GM12878 (cell line): ENCODE data around the gene GNB5. TPM values are rescaled to one million over a fixed set of nuclear protein-coding genes. Genes with fewer than 3 reads are reported as not detected.

Experiments
- ATAC-seq: fragments of 200-7000 bp; cut with Tn5 transposase; 3 replicates; pipeline ENCODE4 v1.9.1; 2020; ENCODE audit warnings: mild to moderate bottlenecking, moderate library complexity
- BruUV-seq: library from RNA; stranded (reverse); fragments of 400-500 nt; replicated peaks from 2 replicates; lab custom pipeline; 2021; lab: Mats Ljungman, UMichigan
- CTCF ChIA-PET: fragments of 300-600 bp; sonication (Branson Sonifier 250); formaldehyde crosslinking; extraction: SDS; loops from one replicate; lab custom pipeline; 2021; ENCODE audit warnings: inconsistent platforms; lab: Yijun Ruan, JAX
- POLR2A ChIA-PET: fragments of 350-600 bp; formaldehyde crosslinking; extraction: SDS; loops from one replicate; lab custom pipeline; 2021; ENCODE audit warnings: inconsistent platforms; lab: Charles Lee
- RAD21 ChIA-PET: fragments of 300-600 bp; sonication (Branson Sonifier 250); formaldehyde crosslinking; loops from one replicate; lab custom pipeline; 2023; ENCODE audit warnings: antibody characterized with exemption; ENCODE audit not compliant: unreplicated experiment; lab: Charles Lee
- SMC1A ChIA-PET: fragments of 300-600 bp; sonication (Branson Sonifier 250); formaldehyde crosslinking; loops from one replicate; lab custom pipeline; 2023; ENCODE audit not compliant: unreplicated experiment, uncharacterized antibody; lab: Charles Lee
- DNase-seq: peaks from one replicate; pipeline ENCODE4 v3.0.0-alpha.2; 2011; ENCODE audit warnings: low read depth, low spot score
- FAIRE-seq: peaks from 3 replicates; lab custom pipeline; 2011; peaks lifted over from hg19 to GRCh38; lab: Jason Lieb, UNC
- H2AFZ ChIP-seq: 2 replicates; pipeline ENCODE4 v1.6.0; 2011; ENCODE audit warnings: low read depth, low read length, control low read depth; ENCODE audit not compliant: control insufficient read depth
- H3K27ac ChIP-seq: 2 replicates; pipeline ENCODE4 v1.5.1; 2011; ENCODE audit warnings: control low read depth; ENCODE audit not compliant: control insufficient read depth, insufficient read depth
- H3K27me3 ChIP-seq, 2 experiments: replicated peaks in 1 of 2; 2 replicates each; pipeline versions ENCODE4 v1.6.0 to v1.6.1; 2011; ENCODE audit warnings: low read length in 1 of 2; ENCODE audit not compliant: control insufficient read depth in 2 of 2, insufficient read depth in 2 of 2
- H3K36me3 ChIP-seq, 2 experiments: 2 replicates each; pipeline ENCODE4 v1.5.1; 2011; ENCODE audit warnings: low read length in 1 of 2; ENCODE audit not compliant: control insufficient read depth in 2 of 2, insufficient read depth in 2 of 2
- H3K4me1 ChIP-seq: 2 replicates; pipeline ENCODE4 v1.6.1; 2011; ENCODE audit warnings: mild to moderate bottlenecking, low read length, moderate library complexity, mixed read lengths; ENCODE audit not compliant: control insufficient read depth, insufficient read depth
- H3K4me2 ChIP-seq: 2 replicates; pipeline ENCODE4 v1.6.0; 2011; ENCODE audit warnings: control low read depth; ENCODE audit not compliant: control insufficient read depth, insufficient read depth
- H3K4me3 ChIP-seq: fragments of 200-600 bp; sonication (generic); 2 replicates; pipeline ENCODE4 v1.5.1; 2016
- H3K79me2 ChIP-seq: 2 replicates; pipeline ENCODE4 v1.6.0; 2011; ENCODE audit warnings: low read length; ENCODE audit not compliant: control insufficient read depth, insufficient read depth
- H3K9ac ChIP-seq: 2 replicates; pipeline ENCODE4 v1.8.0; 2011; ENCODE audit warnings: low read length, control low read depth, mixed read lengths; ENCODE audit not compliant: control insufficient read depth, insufficient read depth
- H3K9me3 ChIP-seq: replicated peaks from 3 replicates; pipeline ENCODE4 v1.5.1; 2011; ENCODE audit warnings: mild to moderate bottlenecking, low read length; ENCODE audit not compliant: control insufficient read depth, insufficient read depth
- H4K20me1 ChIP-seq: 2 replicates; pipeline ENCODE4 v1.6.0; 2011; ENCODE audit not compliant: control insufficient read depth, insufficient read depth
- FOS ChIP-seq: IDR thresholded peaks from 3 replicates; pipeline ENCODE4 v1.6.1; 2011; ENCODE audit warnings: borderline replicate concordance; ENCODE audit not compliant: insufficient read length; ENCODE audit errors: extremely low read depth
- SP1 ChIP-seq: IDR thresholded peaks from one replicate; pipeline ENCODE4 v1.6.1; 2011; ENCODE audit warnings: low read depth, low read length
- WRNIP1 ChIP-seq: IDR thresholded peaks from 2 replicates; pipeline ENCODE4 v1.6.1; 2011; ENCODE audit warnings: low read depth, low read length, improper control_type of control experiment, borderline replicate concordance
- ZNF24 ChIP-seq: fragments of 450-650 bp; IDR thresholded peaks from 2 replicates; pipeline ENCODE4 v1.6.1; 2017; ENCODE audit warnings: antibody characterized with exemption, mild to moderate bottlenecking
- in situ Hi-C: fragments of 300-500 bp; cut with MboI; formaldehyde crosslinking; loops from 9 replicates; pipeline ENCODE4 v1.14.3; 2018; ENCODE audit warnings: mixed read lengths
- intact Hi-C: fragments of 100-400 bp; cut with micrococcal nuclease; formaldehyde crosslinking; loops from one replicate; pipeline ENCODE4 v1.14.2; 2022; ENCODE audit not compliant: unreplicated experiment
- polyA plus RNA-seq, 11 experiments: library from polyadenylated mRNA; depleted of rRNA in 4 of 11; unstranded in 6 of 11; stranded (reverse) in 5 of 11; fragments of >200 nt; fragmentation: Nextera tagmentation in 4 of 11; fragmentation: Illumina TruSeq in 1 of 11; extraction: Ambion mirVana in 4 of 11; extraction: Trizol in 1 of 11; gene quantifications; 1 replicate in 1 of 11; 2 replicates in 10 of 11; pipeline versions ENCODE4 v1.2.1 to v1.2.3, GENCODE V29; 2011 to 2016; ENCODE audit warnings: inconsistent platforms in 2 of 11, missing spikeins in 2 of 11, low read depth in 1 of 11
- total RNA-seq, 4 experiments: library from RNA; depleted of rRNA in 3 of 4; stranded (reverse); fragments of >200 nt in 3 of 4; fragmentation: Illumina TruSeq in 1 of 4; extraction: Trizol in 1 of 4; gene quantifications; 2 replicates each; pipeline versions ENCODE4 v1.2.1 to v1.2.3, GENCODE V29; 2013 to 2021
- TF ChIP-seq, protein P1 (sequence below): IDR thresholded peaks from 2 replicates; pipeline ENCODE4 v1.6.1; 2011; ENCODE audit warnings: borderline replicate concordance, low read depth, mild to moderate bottlenecking, moderate library complexity, low read length; ENCODE audit not compliant: insufficient read depth, poor library complexity, severe bottlenecking
- TF ChIP-seq, protein P2 (sequence below): IDR thresholded peaks from 2 replicates; pipeline ENCODE4 v1.6.1; 2011; ENCODE audit warnings: low read depth, low read length, improper control_type of control experiment, borderline replicate concordance
- TF ChIP-seq, protein P3 (sequence below): fragments of 150-350 bp; IDR thresholded peaks from 2 replicates; pipeline ENCODE4 v1.6.1; 2014; ENCODE audit warnings: mild to moderate bottlenecking, low read depth, low read length
- TF ChIP-seq, protein P4 (sequence below): fragments of 450-650 bp; IDR thresholded peaks from 2 replicates; pipeline ENCODE4 v1.6.1; 2017; ENCODE audit warnings: mild to moderate bottlenecking, moderate library complexity

Gene GNB5
- total and polyA plus RNA-seq, 10 of the 15 experiments (the other 5 are each of a cell fraction or from before 2014, with no cell fraction given): 2.4 to 25.9 (median 15.2) TPM

DNA sequence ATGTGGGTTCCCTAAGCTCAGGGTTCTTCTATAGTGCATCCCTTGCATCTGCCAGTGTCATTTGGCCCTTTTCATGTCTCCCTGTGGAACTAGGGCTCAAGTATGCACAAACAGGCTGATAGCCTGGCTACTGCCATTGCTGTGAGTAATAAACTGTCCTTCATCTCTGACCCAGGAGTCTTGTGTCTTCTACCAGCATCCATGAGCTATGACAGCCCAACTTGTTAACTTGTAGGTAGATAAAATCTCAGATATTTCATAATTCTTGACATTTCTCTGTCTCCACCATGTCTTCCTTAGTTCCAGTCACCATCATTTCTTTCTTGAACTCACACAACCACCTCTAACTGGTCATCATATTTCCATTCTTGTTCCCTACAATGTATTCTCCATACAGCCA, 59.1 kb downstream of the GNB5 start:
- ChIA-PET CTCF (interaction anchor here (1.5 kb wide), 1 partner anchor 151 kb away, joined by 4 read pairs; no protein-coding TSS in a partner anchor), RAD21 (interaction anchor here (9.8 kb wide), 1 partner anchor 24 kb away, joined by 139 read pairs; the partner anchor contains the start of gene BCL2L10), SMC1A (interaction anchor here (0.6 to 1.0 kb wide), 2 partner anchors 49 to 152 kb away, joined by 3 to 5 read pairs; no protein-coding TSS in a partner anchor), POLR2A (no interaction called here)
- intact Hi-C loops: no loop called here
- TF ChIP-seq, protein P1, sequence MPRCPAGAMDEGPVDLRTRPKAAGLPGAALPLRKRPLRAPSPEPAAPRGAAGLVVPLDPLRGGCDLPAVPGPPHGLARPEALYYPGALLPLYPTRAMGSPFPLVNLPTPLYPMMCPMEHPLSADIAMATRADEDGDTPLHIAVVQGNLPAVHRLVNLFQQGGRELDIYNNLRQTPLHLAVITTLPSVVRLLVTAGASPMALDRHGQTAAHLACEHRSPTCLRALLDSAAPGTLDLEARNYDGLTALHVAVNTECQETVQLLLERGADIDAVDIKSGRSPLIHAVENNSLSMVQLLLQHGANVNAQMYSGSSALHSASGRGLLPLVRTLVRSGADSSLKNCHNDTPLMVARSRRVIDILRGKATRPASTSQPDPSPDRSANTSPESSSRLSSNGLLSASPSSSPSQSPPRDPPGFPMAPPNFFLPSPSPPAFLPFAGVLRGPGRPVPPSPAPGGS: no peak
- TF ChIP-seq, protein P2, sequence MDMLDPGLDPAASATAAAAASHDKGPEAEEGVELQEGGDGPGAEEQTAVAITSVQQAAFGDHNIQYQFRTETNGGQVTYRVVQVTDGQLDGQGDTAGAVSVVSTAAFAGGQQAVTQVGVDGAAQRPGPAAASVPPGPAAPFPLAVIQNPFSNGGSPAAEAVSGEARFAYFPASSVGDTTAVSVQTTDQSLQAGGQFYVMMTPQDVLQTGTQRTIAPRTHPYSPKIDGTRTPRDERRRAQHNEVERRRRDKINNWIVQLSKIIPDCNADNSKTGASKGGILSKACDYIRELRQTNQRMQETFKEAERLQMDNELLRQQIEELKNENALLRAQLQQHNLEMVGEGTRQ: no peak
- TF ChIP-seq WRNIP1 (no peak), ZNF24 (no peak), SP1 (no peak), FOS (no peak)
- TF ChIP-seq, protein P3, sequence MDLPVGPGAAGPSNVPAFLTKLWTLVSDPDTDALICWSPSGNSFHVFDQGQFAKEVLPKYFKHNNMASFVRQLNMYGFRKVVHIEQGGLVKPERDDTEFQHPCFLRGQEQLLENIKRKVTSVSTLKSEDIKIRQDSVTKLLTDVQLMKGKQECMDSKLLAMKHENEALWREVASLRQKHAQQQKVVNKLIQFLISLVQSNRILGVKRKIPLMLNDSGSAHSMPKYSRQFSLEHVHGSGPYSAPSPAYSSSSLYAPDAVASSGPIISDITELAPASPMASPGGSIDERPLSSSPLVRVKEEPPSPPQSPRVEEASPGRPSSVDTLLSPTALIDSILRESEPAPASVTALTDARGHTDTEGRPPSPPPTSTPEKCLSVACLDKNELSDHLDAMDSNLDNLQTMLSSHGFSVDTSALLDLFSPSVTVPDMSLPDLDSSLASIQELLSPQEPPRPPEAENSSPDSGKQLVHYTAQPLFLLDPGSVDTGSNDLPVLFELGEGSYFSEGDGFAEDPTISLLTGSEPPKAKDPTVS: no peak
- TF ChIP-seq, protein P4, sequence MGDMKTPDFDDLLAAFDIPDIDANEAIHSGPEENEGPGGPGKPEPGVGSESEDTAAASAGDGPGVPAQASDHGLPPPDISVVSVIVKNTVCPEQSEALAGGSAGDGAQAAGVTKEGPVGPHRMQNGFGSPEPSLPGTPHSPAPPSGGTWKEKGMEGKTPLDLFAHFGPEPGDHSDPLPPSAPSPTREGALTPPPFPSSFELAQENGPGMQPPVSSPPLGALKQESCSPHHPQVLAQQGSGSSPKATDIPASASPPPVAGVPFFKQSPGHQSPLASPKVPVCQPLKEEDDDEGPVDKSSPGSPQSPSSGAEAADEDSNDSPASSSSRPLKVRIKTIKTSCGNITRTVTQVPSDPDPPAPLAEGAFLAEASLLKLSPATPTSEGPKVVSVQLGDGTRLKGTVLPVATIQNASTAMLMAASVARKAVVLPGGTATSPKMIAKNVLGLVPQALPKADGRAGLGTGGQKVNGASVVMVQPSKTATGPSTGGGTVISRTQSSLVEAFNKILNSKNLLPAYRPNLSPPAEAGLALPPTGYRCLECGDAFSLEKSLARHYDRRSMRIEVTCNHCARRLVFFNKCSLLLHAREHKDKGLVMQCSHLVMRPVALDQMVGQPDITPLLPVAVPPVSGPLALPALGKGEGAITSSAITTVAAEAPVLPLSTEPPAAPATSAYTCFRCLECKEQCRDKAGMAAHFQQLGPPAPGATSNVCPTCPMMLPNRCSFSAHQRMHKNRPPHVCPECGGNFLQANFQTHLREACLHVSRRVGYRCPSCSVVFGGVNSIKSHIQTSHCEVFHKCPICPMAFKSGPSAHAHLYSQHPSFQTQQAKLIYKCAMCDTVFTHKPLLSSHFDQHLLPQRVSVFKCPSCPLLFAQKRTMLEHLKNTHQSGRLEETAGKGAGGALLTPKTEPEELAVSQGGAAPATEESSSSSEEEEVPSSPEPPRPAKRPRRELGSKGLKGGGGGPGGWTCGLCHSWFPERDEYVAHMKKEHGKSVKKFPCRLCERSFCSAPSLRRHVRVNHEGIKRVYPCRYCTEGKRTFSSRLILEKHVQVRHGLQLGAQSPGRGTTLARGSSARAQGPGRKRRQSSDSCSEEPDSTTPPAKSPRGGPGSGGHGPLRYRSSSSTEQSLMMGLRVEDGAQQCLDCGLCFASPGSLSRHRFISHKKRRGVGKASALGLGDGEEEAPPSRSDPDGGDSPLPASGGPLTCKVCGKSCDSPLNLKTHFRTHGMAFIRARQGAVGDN: no peak
- H3K9me3 ChIP-seq: no peaks in the 10 kb centered on the region
- no peaks in the 10 kb centered on the region for H3K79me2 ChIP-seq
- H3K27ac ChIP-seq: no peak overlapping the region
- FAIRE-seq (no peak), ATAC-seq (no peak), DNase-seq (no peak)
- H4K20me1 ChIP-seq: no peaks in the 10 kb centered on the region
- H3K4me3 ChIP-seq: no peak overlapping the region
- H3K27me3 ChIP-seq: no peaks in the 10 kb centered on the region
- no peak overlapping the region for H2AFZ ChIP-seq
- no peak overlapping the region for H3K4me2 ChIP-seq
- H3K36me3 ChIP-seq: no peaks in the 10 kb centered on the region; a peak in 3 of 4 replicates
- no peak overlapping the region for H3K9ac ChIP-seq
- peaks cover 19% of the 10 kb centered on the region for H3K4me1 ChIP-seq
- in situ Hi-C loops: no loop called here
- no TSS peak for BruUV-seq
